ENCODE data around the gene HS1BP3.

- TF ChIP-seq EZH2 (IDR thresholded peaks at IDR 0.05; ENCODE audit: insufficient read depth, low read length), result no peak
- no peak for TF ChIP-seq CTCF (IDR thresholded peaks at IDR 0.05; ENCODE audit: insufficient read depth, low read depth, low read length)
Measured at GRCh38 chr2:20617081-20617575, 33.8 kb downstream of the HS1BP3 start.

Measured in astrocyte (in vitro differentiated cells and primary cell).